AG04450 (cell line): Measurements from ENCODE around the gene MMP17. TPM values are rescaled to one million over a fixed set of nuclear protein-coding genes. Genes with fewer than 3 reads are reported as not detected.

ENCODE experiments used
- CTCF ChIA-PET: fragments of 300-600, 350-600 bp; formaldehyde crosslinking; extraction: SDS; loops from one replicate; lab custom pipeline; 2022; ENCODE audit warnings: antibody characterized with exemption, inconsistent platforms; lab: Charles Lee
- POLR2A ChIA-PET: fragments of 350-600 bp; formaldehyde crosslinking; extraction: SDS; loops from one replicate; lab custom pipeline; 2021; ENCODE audit warnings: antibody characterized with exemption, inconsistent platforms; lab: Yijun Ruan, JAX
- DNase-seq: peaks from one replicate; pipeline ENCODE4 v3.0.0-alpha.2; 2011; ENCODE audit warnings: low read depth, low spot score
- H3K27ac ChIP-seq: one replicate; pipeline ENCODE4 v1.5.1; 2012; ENCODE audit warnings: low read depth, low read length, control low read depth
- H3K27me3 ChIP-seq: one replicate; pipeline ENCODE4 v1.6.0; 2012; ENCODE audit warnings: low read length; ENCODE audit not compliant: control insufficient read depth, insufficient read depth
- H3K4me3 ChIP-seq: 2 replicates; pipeline ENCODE4 v1.5.1; 2011; ENCODE audit warnings: mild to moderate bottlenecking, low read depth, low read length, control low read depth
- H3K9me3 ChIP-seq: 2 replicates; pipeline ENCODE4 v1.5.1; 2012; ENCODE audit warnings: low read length; ENCODE audit not compliant: control insufficient read depth, insufficient read depth
- CTCF ChIP-seq: IDR thresholded peaks from 2 replicates; pipeline ENCODE4 v1.5.1; 2011; ENCODE audit warnings: low read depth, low read length, control low read depth, inconsistent platforms
- polyA minus RNA-seq: library from RNA; depleted of rRNA, polyadenylated mRNA; stranded (reverse); fragments of >200 nt; gene quantifications from 2 replicates; pipeline ENCODE4 v1.2.3, GENCODE V29; 2011; rRNA and poly(A)+ RNA removed
- polyA plus RNA-seq: library from polyadenylated mRNA; depleted of rRNA; stranded (reverse); fragments of >200 nt; gene quantifications from 2 replicates; pipeline ENCODE4 v1.2.3, GENCODE V29; 2011; rRNA removed

MMP17 gene
- polyA plus RNA-seq (9.9 and 13.2 TPM in 2 replicates), polyA minus RNA-seq (5.7 and 6.7 TPM in 2 replicates)

- peak within 1 kb of the TSS; percentile 31 for H3K27ac ChIP-seq
- no peaks in the 10 kb centered on the region; the same call in 1 of the 2 replicates for H3K9me3 ChIP-seq
- DNase-seq: no peak
- TF ChIP-seq CTCF: no peak
- POLR2A ChIA-PET: no interaction called here
- peak within 1 kb of the TSS; percentile 76 for H3K4me3 ChIP-seq
- H3K27me3 ChIP-seq: no peaks in the 10 kb centered on the region
- CTCF ChIA-PET: interaction anchor here (0.6 kb wide), 1 partner anchor 723 kb away, joined by 3 read pairs; no protein-coding TSS in a partner anchor
Measured at GRCh38 chr12:131827961-131828534, at the start of gene MMP17. TSS of gene MMP17 (plus strand) at chr12:131828393. CDS start at chr12:131828495, 102 bp downstream.

GRCh38 chr12:131779027-131779426, 49.2 kb upstream of the MMP17 start:
- no peak for DNase-seq
- ChIA-PET CTCF (no interaction called here), POLR2A (no interaction called here)

GRCh38 chr12:131782061-131782460, 46.1 kb upstream of the MMP17 start:
- Histone ChIP-seq H3K27ac (no peak overlapping the region), H3K9me3 (no peaks in the 10 kb centered on the region; the same call in 1 of the 2 replicates), H3K4me3 (no peak overlapping the region), H3K27me3 (no peaks in the 10 kb centered on the region)
- no peak for DNase-seq
- CTCF ChIA-PET: interaction anchor here (0.6 kb wide), 1 partner anchor 146 kb away, joined by 3 read pairs; no protein-coding TSS in a partner anchor
- no peak for TF ChIP-seq CTCF
- POLR2A ChIA-PET: no interaction called here

More at GRCh38 chr12:131779027-131779426, 49.2 kb upstream of the MMP17 start:
- Histone ChIP-seq H3K9me3 (no peaks in the 10 kb centered on the region; the same call in 1 of the 2 replicates), H3K27ac (no peak overlapping the region), H3K4me3 (no peak overlapping the region), H3K27me3 (no peaks in the 10 kb centered on the region)
- TF ChIP-seq CTCF: no peak

GRCh38 chr12:131783915-131784541, 44.2 kb upstream of the MMP17 start:
- ChIA-PET POLR2A (no interaction called here), CTCF (interaction anchor here (1.0 to 1.4 kb wide), 2 partner anchors 37 to 71 kb away, joined by 3 read pairs; no protein-coding TSS in a partner anchor)
- DNase-seq: peak; percentile 38
- Histone ChIP-seq H3K27me3 (no peaks in the 10 kb centered on the region), H3K27ac (peak overlapping the region; percentile 80), H3K4me3 (peak overlapping the region; percentile 42), H3K9me3 (no peaks in the 10 kb centered on the region; the same call in 1 of the 2 replicates)
- TF ChIP-seq CTCF: 0 out of 2 replicates have a peak, but pooled peaks have one; percentile 3
